Glutamatergic neuron (in vitro differentiated cells): ENCODE measurements around the gene LTBP3. TPM values are rescaled to one million over a fixed set of nuclear protein-coding genes. Genes with fewer than 3 reads are reported as not detected.

Experiments used
- DNase-seq: peaks from one replicate; pipeline ENCODE4 v3.0.0; 2022
- H3K27ac Mint-ChIP-seq: one replicate; pipeline ENCODE4 v1.8.0; 2020; ENCODE audit warnings: mild to moderate bottlenecking, mixed read lengths, inconsistent platforms; ENCODE audit not compliant: unreplicated experiment
- H3K27me3 Mint-ChIP-seq: one replicate; pipeline ENCODE4 v1.8.0; 2020; ENCODE audit warnings: mild to moderate bottlenecking, moderate library complexity, mixed read lengths, inconsistent platforms; ENCODE audit not compliant: unreplicated experiment
- H3K36me3 Mint-ChIP-seq: one replicate; pipeline ENCODE4 v1.8.0; 2020; ENCODE audit warnings: mild to moderate bottlenecking, mixed read lengths, inconsistent platforms; ENCODE audit not compliant: unreplicated experiment
- H3K4me1 Mint-ChIP-seq: one replicate; pipeline ENCODE4 v1.8.0; 2020; ENCODE audit warnings: mild to moderate bottlenecking, low read depth, mixed read lengths, inconsistent platforms; ENCODE audit not compliant: unreplicated experiment
- H3K4me3 Mint-ChIP-seq: one replicate; pipeline ENCODE4 v1.8.0; 2020; ENCODE audit warnings: mild to moderate bottlenecking, mixed read lengths, inconsistent platforms; ENCODE audit not compliant: unreplicated experiment
- H3K9me3 Mint-ChIP-seq: one replicate; pipeline ENCODE4 v1.8.0; 2020; ENCODE audit warnings: mild to moderate bottlenecking, moderate library complexity, mixed read lengths, inconsistent platforms; ENCODE audit not compliant: unreplicated experiment
- CTCF ChIP-seq: fragments of 200-600 bp; sonication (generic); IDR thresholded peaks from one replicate; pipeline ENCODE4 v1.5.0; 2021; ENCODE audit not compliant: partially characterized antibody, unreplicated experiment
- total RNA-seq: library from RNA; stranded (reverse); fragmentation: NEBNext Ultra II Directional; extraction: Animal tissue kit (Norgen Biotek cat#: 25700); gene quantifications from one replicate; pipeline ENCODE4 v1.2.1, GENCODE V29; 2021; ENCODE audit not compliant: unreplicated experiment

LTBP3 gene
- total RNA-seq, 1 donor from 2014 or later: 2.5 TPM

GRCh38 chr11:65506772-65507505 lies 51.2 kb downstream of the LTBP3 start:
- Mint-ChIP-seq H3K27me3 (peaks cover 24% of the 10 kb centered on the region), H3K4me3 (no peak overlapping the region), H3K9me3 (peaks cover 38% of the 10 kb centered on the region), H3K27ac (peak overlapping the region; percentile 53), H3K36me3 (peaks cover 23% of the 10 kb centered on the region), H3K4me1 (peaks cover 23% of the 10 kb centered on the region)
- TF ChIP-seq CTCF: no peak
- no peak for DNase-seq

GRCh38 chr11:65506290-65506771 lies 51.8 kb downstream of the LTBP3 start:
- Mint-ChIP-seq H3K4me1 (peaks cover 23% of the 10 kb centered on the region), H3K36me3 (peaks cover 29% of the 10 kb centered on the region), H3K4me3 (no peak overlapping the region), H3K9me3 (peaks cover 44% of the 10 kb centered on the region), H3K27ac (peak overlapping the region; percentile 53), H3K27me3 (peaks cover 24% of the 10 kb centered on the region)
- no peak for TF ChIP-seq CTCF
- no peak for DNase-seq

GRCh38 chr11:65505466-65506289 lies 52.5 kb downstream of the LTBP3 start:
- DNase-seq: no peak

GRCh38 chr11:65504674-65505465 lies 53.3 kb downstream of the LTBP3 start:
- H3K27ac Mint-ChIP-seq: peak overlapping the region; percentile 84
- H3K9me3 Mint-ChIP-seq: peaks cover 45% of the 10 kb centered on the region
- H3K4me3 Mint-ChIP-seq: no peak overlapping the region
- peaks cover 23% of the 10 kb centered on the region for H3K4me1 Mint-ChIP-seq
- no peak for DNase-seq
- peaks cover 24% of the 10 kb centered on the region for H3K27me3 Mint-ChIP-seq
- peaks cover 30% of the 10 kb centered on the region for H3K36me3 Mint-ChIP-seq
- no peak for TF ChIP-seq CTCF

More at GRCh38 chr11:65505466-65506289, 52.5 kb downstream of the LTBP3 start:
- Mint-ChIP-seq H3K36me3 (peaks cover 30% of the 10 kb centered on the region), H3K9me3 (peaks cover 45% of the 10 kb centered on the region), H3K4me3 (no peak overlapping the region), H3K27me3 (peaks cover 24% of the 10 kb centered on the region), H3K27ac (peak overlapping the region; percentile 53), H3K4me1 (peaks cover 23% of the 10 kb centered on the region)
- no peak for TF ChIP-seq CTCF
